ENCODE results near the gene ZNFX1.

GRCh38 chr20:49316704-49317103, 38.8 kb upstream of the ZNFX1 start:
- no peak for TF ChIP-seq ELF1 (IDR thresholded peaks at IDR 0.05)
- no peak for TF ChIP-seq CTCF (IDR thresholded peaks at IDR 0.05)
- TF ChIP-seq POLR2AphosphoS5 (IDR thresholded peaks at IDR 0.05; ENCODE audit: low read depth, low read length): no peak
- no peak for TF ChIP-seq JUND (IDR thresholded peaks at IDR 0.05)
- no peak for TF ChIP-seq GABPA (IDR thresholded peaks at IDR 0.05; ENCODE audit: low read depth)
- no peak for TF ChIP-seq USF1 (IDR thresholded peaks at IDR 0.05; ENCODE audit: borderline replicate concordance, low read depth)
- no peak for TF ChIP-seq CHD2 (IDR thresholded peaks at IDR 0.05; ENCODE audit: low read length, partially characterized antibody)
- no peak for TF ChIP-seq EP300 (IDR thresholded peaks at IDR 0.05; ENCODE audit: borderline replicate concordance in 1 of 2, low read depth in 1 of 2, low read length in 1 of 2)
- TF ChIP-seq RFX5 (IDR thresholded peaks at IDR 0.05; ENCODE audit: low read length): no peak
- no peak for TF ChIP-seq SIN3A (IDR thresholded peaks at IDR 0.05; ENCODE audit: borderline replicate concordance, low read depth, low read length)
